Muscle of leg (tissue), 11 donors: Measurements from ENCODE around the gene WDR35. TPM values are rescaled to one million over a fixed set of nuclear protein-coding genes. Genes with fewer than 3 reads are reported as not detected.
"Not testable (repeated sequence)": the region's sequence is repeated elsewhere in the genome, so short reads cannot be mapped to it uniquely, and the experiment has no call there.

ENCODE experiments used
- DNase-seq: peaks from one replicate; pipeline ENCODE4 v3.0.0; 2013
- H3K27ac ChIP-seq: one replicate; pipeline ENCODE4 v1.5.1; 2013; ENCODE audit warnings: mild to moderate bottlenecking, low read length, control low read depth
- H3K27me3 ChIP-seq: one replicate; pipeline ENCODE4 v1.6.1; 2013; ENCODE audit warnings: low read length; ENCODE audit not compliant: control insufficient read depth, insufficient read depth
- H3K36me3 ChIP-seq: one replicate; pipeline ENCODE4 v1.6.1; 2013; ENCODE audit warnings: low read length; ENCODE audit not compliant: control insufficient read depth, insufficient read depth
- H3K4me1 ChIP-seq: one replicate; pipeline ENCODE4 v1.6.1; 2013; ENCODE audit warnings: low read length; ENCODE audit not compliant: control insufficient read depth, insufficient read depth
- H3K4me3 ChIP-seq: one replicate; pipeline ENCODE4 v1.5.1; 2013; ENCODE audit warnings: low read length, control low read depth
- H3K9me3 ChIP-seq: replicated peaks from 2 replicates; pipeline ENCODE4 v1.6.1; 2013; ENCODE audit warnings: low read depth, low read length; ENCODE audit not compliant: control insufficient read depth
- WGBS: methylation state at CpG from one replicate; pipeline ENCODE4 v1.1.5; 2013; ENCODE audit warnings: missing lambda C conversion rate; ENCODE audit not compliant: insufficient coverage; 5-methylcytosine and 5-hydroxymethylcytosine counted together
- polyA plus RNA-seq, 8 donors: library from polyadenylated mRNA; unstranded; fragments of 120-200 nt; gene quantifications; one replicate each; pipeline versions ENCODE4 v1.2.1 to v1.2.3, GENCODE V29; 2013; ENCODE audit warnings: inconsistent platforms in 1 of 8, low replicate concordance in 1 of 8; ENCODE audit not compliant: insufficient read length in 8 of 8, insufficient read depth in 1 of 8
- total RNA-seq: library from RNA; stranded (reverse); fragments of 120-200 nt; gene quantifications from one replicate; pipeline ENCODE4 v1.2.4, GENCODE V29; 2013

WDR35 gene
- total and polyA plus RNA-seq, 9 donors: 5.5 to 11.3 (median 7.8) TPM

GRCh38 chr2:19897623-19898245, 92.2 kb downstream of the WDR35 start:
- 71% methylated on average over 1 of the region's 5 CpGs for WGBS
- Histone ChIP-seq H3K27ac (no peak overlapping the region), H3K4me1 (peaks cover 14% of the 10 kb centered on the region), H3K9me3 (no peaks in the 10 kb centered on the region), H3K27me3 (no peaks in the 10 kb centered on the region), H3K36me3 (peaks cover 3% of the 10 kb centered on the region), H3K4me3 (no peak overlapping the region)
- DNase-seq: no peak

GRCh38 chr2:19895535-19895934, 94.4 kb downstream of the WDR35 start:
- H3K9me3 ChIP-seq: no peaks in the 10 kb centered on the region
- H3K36me3 ChIP-seq: peaks cover 3% of the 10 kb centered on the region
- H3K4me3 ChIP-seq: no peak overlapping the region
- WGBS: no CpG with 5 or more reads among the region's 3 CpGs
- H3K4me1 ChIP-seq: peaks cover 13% of the 10 kb centered on the region
- DNase-seq: no peak
- no peak overlapping the region for H3K27ac ChIP-seq
- no peaks in the 10 kb centered on the region for H3K27me3 ChIP-seq

GRCh38 chr2:19894134-19894792, 95.6 kb downstream of the WDR35 start:
- no peak overlapping the region for H3K27ac ChIP-seq
- no peaks in the 10 kb centered on the region for H3K9me3 ChIP-seq
- DNase-seq: no peak
- H3K4me3 ChIP-seq: no peak overlapping the region
- no peaks in the 10 kb centered on the region for H3K27me3 ChIP-seq
- peaks cover 9% of the 10 kb centered on the region for H3K4me1 ChIP-seq
- H3K36me3 ChIP-seq: peaks cover 3% of the 10 kb centered on the region
- 67% methylated on average over 2 of the region's 4 CpGs for WGBS

- Histone ChIP-seq H3K27ac (no peak overlapping the region), H3K9me3 (no peaks in the 10 kb centered on the region), H3K36me3 (peaks cover 3% of the 10 kb centered on the region), H3K27me3 (no peaks in the 10 kb centered on the region), H3K4me3 (no peak overlapping the region), H3K4me1 (peaks cover 5% of the 10 kb centered on the region)
- 90% methylated on average over 2 of the region's 4 CpGs for WGBS
- no peak for DNase-seq
Measured at GRCh38 chr2:19893520-19894133, 96.3 kb downstream of the WDR35 start.

GRCh38 chr2:19891971-19892370, 97.9 kb downstream of the WDR35 start:
- not testable (repeated sequence) for H3K27ac ChIP-seq, H3K27me3 ChIP-seq, H3K4me3 ChIP-seq, H3K4me1 ChIP-seq, H3K9me3 ChIP-seq, H3K36me3 ChIP-seq
- WGBS: no CpG with 5 or more reads among the region's 4 CpGs
- peak; percentile 26 for DNase-seq

GRCh38 chr2:19890104-19890503, 99.8 kb downstream of the WDR35 start:
- DNase-seq: no peak
- Histone ChIP-seq H3K4me1 (no peaks in the 10 kb centered on the region), H3K4me3 (no peak overlapping the region), H3K9me3 (no peaks in the 10 kb centered on the region), H3K27me3 (no peaks in the 10 kb centered on the region), H3K27ac (no peak overlapping the region), H3K36me3 (no peaks in the 10 kb centered on the region)
- 100% methylated on average over 1 of the region's 3 CpGs for WGBS

- WGBS: no CpG with 5 or more reads among the region's 4 CpGs
- H3K4me1 ChIP-seq: no peaks in the 10 kb centered on the region
Measured at GRCh38 chr2:19888831-19889230, 101.1 kb downstream of the WDR35 start.

GRCh38 chr2:19887510-19887909, 102.4 kb downstream of the WDR35 start:
- Histone ChIP-seq H3K36me3 (no peaks in the 10 kb centered on the region), H3K4me1 (no peaks in the 10 kb centered on the region), H3K27ac (no peak overlapping the region), H3K4me3 (no peak overlapping the region), H3K27me3 (no peaks in the 10 kb centered on the region), H3K9me3 (no peaks in the 10 kb centered on the region)
- 70% methylated on average over 6 of the region's 7 CpGs for WGBS
- no peak for DNase-seq

More at GRCh38 chr2:19888831-19889230, 101.1 kb downstream of the WDR35 start:
- Histone ChIP-seq H3K4me3 (no peak overlapping the region), H3K27me3 (no peaks in the 10 kb centered on the region), H3K36me3 (no peaks in the 10 kb centered on the region), H3K9me3 (no peaks in the 10 kb centered on the region), H3K27ac (no peak overlapping the region)
- no peak for DNase-seq

GRCh38 chr2:19886261-19886660, 103.6 kb downstream of the WDR35 start:
- Histone ChIP-seq H3K9me3 (no peaks in the 10 kb centered on the region), H3K27ac (no peak overlapping the region), H3K36me3 (no peaks in the 10 kb centered on the region), H3K4me1 (no peaks in the 10 kb centered on the region), H3K4me3 (no peak overlapping the region), H3K27me3 (no peaks in the 10 kb centered on the region)
- DNase-seq: no peak
- 76% methylated on average over 7 of the region's 11 CpGs for WGBS

GRCh38 chr2:19885791-19886190, 104.1 kb downstream of the WDR35 start:
- Histone ChIP-seq H3K9me3 (no peaks in the 10 kb centered on the region), H3K27ac (no peak overlapping the region), H3K27me3 (no peaks in the 10 kb centered on the region), H3K4me1 (no peaks in the 10 kb centered on the region), H3K4me3 (no peak overlapping the region), H3K36me3 (no peaks in the 10 kb centered on the region)
- WGBS: 54% methylated on average over 6 of the region's 7 CpGs
- no peak for DNase-seq
